ENCODE results near the gene PLEKHA1. TPM values are rescaled to one million over a fixed set of nuclear protein-coding genes. Genes with fewer than 3 reads are reported as not detected.

PLEKHA1 gene
- total and polyA plus RNA-seq, 2 of the 4 experiments (the other 2 are of a cell fraction) = 7.2 to 9.5 TPM

GRCh38 chr10:122328676-122329075 is 45.8 kb upstream of the PLEKHA1 start:
- Histone ChIP-seq H2BK20ac (ENCODE audit: low read depth, low read length) (no peak overlapping the region), H3K9ac (ENCODE audit: low read depth, low read length) (no peak overlapping the region), H2BK5ac (ENCODE audit: low read depth, low read length, poor library complexity, severe bottlenecking) (no peak overlapping the region), H3K9me3 (ENCODE audit: control insufficient read depth, insufficient read depth, low read length) (no peaks in the 10 kb centered on the region), H3K36me3 (ENCODE audit: control insufficient read depth, insufficient read depth, low read length) (no peaks in the 10 kb centered on the region), H2AK5ac (ENCODE audit: low read depth, low read length) (no peak overlapping the region), H2AK9ac (replicated peaks; ENCODE audit: low read depth, low read length, poor library complexity) (no peak overlapping the region), H4K8ac (ENCODE audit: low read depth in 2 of 2, low read length in 2 of 2) (no peak overlapping the region), H3K27ac (ENCODE audit: insufficient read depth, low read length) (no peak overlapping the region), H3K4me1 (ENCODE audit: control insufficient read depth, insufficient read depth, low read length) (no peaks in the 10 kb centered on the region), H3K23ac (ENCODE audit: low read depth, low read length) (no peak overlapping the region), H3K56ac (ENCODE audit: extremely low read depth, insufficient read depth, low read length) (no peak overlapping the region), H2BK120ac (ENCODE audit: low read depth, low read length) (no peak overlapping the region), H3K4ac (ENCODE audit: low read depth, low read length) (no peak overlapping the region), H3K4me2 (ENCODE audit: low read depth, low read length) (no peak overlapping the region), H3K18ac (ENCODE audit: low read depth, low read length) (no peak overlapping the region), H3K27me3 (ENCODE audit: control insufficient read depth, insufficient read depth, low read length) (peaks cover 21% of the 10 kb centered on the region), H3K14ac (replicated peaks; ENCODE audit: low read depth, low read length) (no peak overlapping the region), H4K91ac (ENCODE audit: insufficient read depth, low read depth, low read length) (no peak overlapping the region), H4K5ac (ENCODE audit: low read depth, low read length) (no peak overlapping the region), H2AFZ (replicated peaks; ENCODE audit: low read length, poor library complexity) (no peak overlapping the region), H3K4me3 (ENCODE audit: insufficient read depth, low read depth, low read length) (no peak overlapping the region), H2BK15ac (ENCODE audit: low read depth, low read length) (no peak overlapping the region), H4K20me1 (ENCODE audit: insufficient read depth, low read length) (no peaks in the 10 kb centered on the region), H3K79me1 (ENCODE audit: low read depth in 1 of 2, low read length in 2 of 2) (no peaks in the 10 kb centered on the region), H3K9me1 (ENCODE audit: insufficient read depth, low read length) (no peaks in the 10 kb centered on the region)
- no peak for TF ChIP-seq CEBPB (IDR thresholded peaks at IDR 0.05; ENCODE audit: low read depth, low read length)
- no peak for TF ChIP-seq MAZ (IDR thresholded peaks at IDR 0.05; ENCODE audit: borderline replicate concordance, low read depth, low read length)
- no peak for TF ChIP-seq POLR2A (IDR thresholded peaks at IDR 0.05; ENCODE audit: low read depth, low read length)
- TF ChIP-seq BHLHE40 (IDR thresholded peaks at IDR 0.05; ENCODE audit: low read depth, low read length) = no peak
- TF ChIP-seq SMC3 (IDR thresholded peaks at IDR 0.05; ENCODE audit: low read depth, low read length) = no peak
- no peak for TF ChIP-seq USF2 (IDR thresholded peaks at IDR 0.05; ENCODE audit: low read depth, low read length)
- no peak for TF ChIP-seq RCOR1 (IDR thresholded peaks at IDR 0.05; ENCODE audit: insufficient replicate concordance, low read length)
- no peak for TF ChIP-seq NFE2L2 (IDR thresholded peaks at IDR 0.05; ENCODE audit: low read depth, low read length)
- no peak for TF ChIP-seq MAFK (IDR thresholded peaks at IDR 0.05; ENCODE audit: low read depth, low read length)
- TF ChIP-seq MXI1 (IDR thresholded peaks at IDR 0.05; ENCODE audit: borderline replicate concordance, low read depth, low read length) = no peak
- TF ChIP-seq FOS (IDR thresholded peaks at IDR 0.05; ENCODE audit: low read depth, low read length) = no peak
- in situ Hi-C loops (cut with MboI; ENCODE audit: low sequenced_read_pairs) (no loop called here), dilution Hi-C loops (cut with HindIII; ENCODE audit: low sequenced_read_pairs, unreplicated experiment) (no loop called here), intact Hi-C loops (cut with micrococcal nuclease) (no loop called here)
- POLR2A ChIA-PET (ENCODE audit: unreplicated experiment) = no interaction called here
- no peak for ATAC-seq (ENCODE audit: low read depth)
- DNase-seq = no peak
- WGBS, 2 experiments (ENCODE audit: extremely low coverage in 2 of 2, insufficient read length in 1 of 2) = no CpG with 5 or more reads among the region's 9 CpGs
- CTCF ChIA-PET = interaction anchor here (1.1 kb wide), 1 partner anchor 107 kb away, joined by 3 read pairs; no protein-coding TSS in a partner anchor
- no TSS peak for BruUV-seq (replicated peaks)
